ENCODE data around the gene RBM10. TPM values are rescaled to one million over a fixed set of nuclear protein-coding genes. Genes with fewer than 3 reads are reported as not detected.

Gene RBM10
- total RNA-seq, 1 donor from 2014 or later: 87.7 TPM

DNA sequence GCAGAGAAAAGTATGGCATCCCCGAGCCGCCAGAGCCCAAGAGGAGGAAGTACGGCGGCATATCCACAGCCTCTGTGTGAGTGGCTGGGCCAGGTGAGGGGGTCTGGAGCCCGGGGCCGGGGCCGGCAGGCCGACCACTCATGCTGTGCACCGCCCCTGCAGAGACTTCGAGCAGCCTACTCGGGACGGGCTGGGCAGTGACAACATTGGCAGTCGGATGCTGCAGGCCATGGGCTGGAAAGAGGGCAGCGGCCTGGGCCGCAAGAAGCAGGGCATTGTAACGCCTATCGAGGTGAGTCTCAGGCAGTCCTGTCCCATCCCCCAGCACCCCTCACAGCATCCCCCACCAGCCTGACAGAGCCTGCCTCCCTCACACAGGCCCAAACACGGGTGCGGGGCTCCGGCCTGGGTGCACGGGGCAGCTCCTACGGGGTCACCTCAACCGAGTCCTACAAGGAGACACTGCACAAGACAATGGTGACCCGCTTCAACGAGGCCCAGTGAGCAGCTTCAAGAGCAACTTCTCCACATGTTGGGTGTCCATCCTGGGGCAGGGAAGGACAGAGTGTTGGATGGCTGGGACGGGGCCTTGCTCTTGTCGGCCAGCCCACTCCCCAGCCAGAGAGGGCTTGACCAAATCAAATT, 41.2 kb downstream of the RBM10 start:
- Mint-ChIP-seq H3K4me3 (no peak overlapping the region), H3K9me3 (peaks cover 3% of the 10 kb centered on the region), H3K4me1 (peaks cover 10% of the 10 kb centered on the region), H3K27ac (ENCODE audit: unreplicated experiment) (no peak overlapping the region), H3K27me3 (ENCODE audit: low read depth) (peaks cover 8% of the 10 kb centered on the region), H3K36me3 (ENCODE audit: low read depth) (peaks cover 6% of the 10 kb centered on the region)
- TF ChIP-seq, protein P1, sequence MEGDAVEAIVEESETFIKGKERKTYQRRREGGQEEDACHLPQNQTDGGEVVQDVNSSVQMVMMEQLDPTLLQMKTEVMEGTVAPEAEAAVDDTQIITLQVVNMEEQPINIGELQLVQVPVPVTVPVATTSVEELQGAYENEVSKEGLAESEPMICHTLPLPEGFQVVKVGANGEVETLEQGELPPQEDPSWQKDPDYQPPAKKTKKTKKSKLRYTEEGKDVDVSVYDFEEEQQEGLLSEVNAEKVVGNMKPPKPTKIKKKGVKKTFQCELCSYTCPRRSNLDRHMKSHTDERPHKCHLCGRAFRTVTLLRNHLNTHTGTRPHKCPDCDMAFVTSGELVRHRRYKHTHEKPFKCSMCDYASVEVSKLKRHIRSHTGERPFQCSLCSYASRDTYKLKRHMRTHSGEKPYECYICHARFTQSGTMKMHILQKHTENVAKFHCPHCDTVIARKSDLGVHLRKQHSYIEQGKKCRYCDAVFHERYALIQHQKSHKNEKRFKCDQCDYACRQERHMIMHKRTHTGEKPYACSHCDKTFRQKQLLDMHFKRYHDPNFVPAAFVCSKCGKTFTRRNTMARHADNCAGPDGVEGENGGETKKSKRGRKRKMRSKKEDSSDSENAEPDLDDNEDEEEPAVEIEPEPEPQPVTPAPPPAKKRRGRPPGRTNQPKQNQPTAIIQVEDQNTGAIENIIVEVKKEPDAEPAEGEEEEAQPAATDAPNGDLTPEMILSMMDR (conservative IDR thresholded peaks at IDR 0.05): no peak
- DNase-seq (ENCODE audit: low read depth, low spot score): no peak

DNA sequence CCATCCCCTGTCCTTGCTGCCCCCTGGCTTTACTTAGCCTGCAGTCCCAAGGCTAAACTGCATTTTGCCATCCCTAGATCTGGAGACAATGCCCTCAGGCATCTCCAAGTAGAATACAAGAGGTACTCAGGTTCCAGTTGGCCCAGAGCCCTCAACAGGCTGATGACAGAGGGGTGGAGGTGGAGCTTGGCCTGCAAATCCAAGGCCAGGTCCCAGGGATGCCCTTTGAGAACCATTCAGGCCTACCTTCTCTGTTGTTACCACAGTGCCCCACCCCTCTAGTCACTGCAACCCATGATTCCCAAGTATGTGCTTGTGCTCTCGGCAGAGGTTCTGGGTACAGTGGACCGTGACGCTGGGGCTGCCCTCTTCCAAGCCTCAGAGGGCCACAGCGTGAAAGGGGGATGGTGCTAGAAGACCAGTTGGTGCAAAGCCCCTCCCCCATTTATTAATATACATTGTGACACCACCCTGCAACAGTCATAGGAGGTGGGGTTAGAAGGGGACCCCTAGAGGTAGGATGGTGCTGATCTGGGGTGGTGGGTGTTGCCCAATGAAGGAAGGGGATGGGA, 42.2 kb downstream of the RBM10 start:
- H3K27ac Mint-ChIP-seq (ENCODE audit: unreplicated experiment): no peak overlapping the region

DNA sequence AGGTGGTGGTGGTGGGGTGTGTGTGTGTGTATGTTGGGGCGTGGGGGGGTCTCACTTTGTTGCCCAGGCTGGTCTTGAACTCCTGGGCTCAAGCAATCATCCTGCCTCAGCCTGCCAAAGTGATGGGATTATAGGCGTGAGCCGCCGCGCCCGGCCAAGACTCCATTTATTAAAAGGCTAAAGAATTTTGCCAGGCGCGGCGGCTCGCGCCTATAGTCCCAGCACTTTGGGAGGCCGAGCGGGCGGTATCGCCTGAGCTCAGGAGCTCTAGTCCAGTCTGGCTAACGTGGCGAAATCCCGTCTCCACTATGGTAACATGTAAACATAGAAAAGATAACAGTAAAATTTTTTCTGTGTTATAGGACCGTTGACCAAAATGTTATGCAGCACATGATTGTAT, 44.9 kb downstream of the RBM10 start:
- Mint-ChIP-seq H3K4me3 (peak overlapping the region; percentile 92), H3K4me1 (peaks cover 40% of the 10 kb centered on the region), H3K9me3 (peaks cover 3% of the 10 kb centered on the region), H3K36me3 (ENCODE audit: low read depth) (peaks cover 7% of the 10 kb centered on the region), H3K27me3 (ENCODE audit: low read depth) (peaks cover 9% of the 10 kb centered on the region), H3K27ac (ENCODE audit: unreplicated experiment) (no peak overlapping the region)
- TF ChIP-seq, protein P1 (conservative IDR thresholded peaks at IDR 0.05): no peak
- DNase-seq (ENCODE audit: low read depth, low spot score): no peak

More for the DNA sequence above, 42.2 kb downstream of the RBM10 start:
- H3K9me3 Mint-ChIP-seq: peaks cover 3% of the 10 kb centered on the region
- TF ChIP-seq, protein P1 (conservative IDR thresholded peaks at IDR 0.05): no peak
- peaks cover 6% of the 10 kb centered on the region for H3K36me3 Mint-ChIP-seq (ENCODE audit: low read depth)
- peaks cover 18% of the 10 kb centered on the region for H3K4me1 Mint-ChIP-seq
- peaks cover 9% of the 10 kb centered on the region for H3K27me3 Mint-ChIP-seq (ENCODE audit: low read depth)
- H3K4me3 Mint-ChIP-seq: no peak overlapping the region
- no peak for DNase-seq (ENCODE audit: low read depth, low spot score)

DNA sequence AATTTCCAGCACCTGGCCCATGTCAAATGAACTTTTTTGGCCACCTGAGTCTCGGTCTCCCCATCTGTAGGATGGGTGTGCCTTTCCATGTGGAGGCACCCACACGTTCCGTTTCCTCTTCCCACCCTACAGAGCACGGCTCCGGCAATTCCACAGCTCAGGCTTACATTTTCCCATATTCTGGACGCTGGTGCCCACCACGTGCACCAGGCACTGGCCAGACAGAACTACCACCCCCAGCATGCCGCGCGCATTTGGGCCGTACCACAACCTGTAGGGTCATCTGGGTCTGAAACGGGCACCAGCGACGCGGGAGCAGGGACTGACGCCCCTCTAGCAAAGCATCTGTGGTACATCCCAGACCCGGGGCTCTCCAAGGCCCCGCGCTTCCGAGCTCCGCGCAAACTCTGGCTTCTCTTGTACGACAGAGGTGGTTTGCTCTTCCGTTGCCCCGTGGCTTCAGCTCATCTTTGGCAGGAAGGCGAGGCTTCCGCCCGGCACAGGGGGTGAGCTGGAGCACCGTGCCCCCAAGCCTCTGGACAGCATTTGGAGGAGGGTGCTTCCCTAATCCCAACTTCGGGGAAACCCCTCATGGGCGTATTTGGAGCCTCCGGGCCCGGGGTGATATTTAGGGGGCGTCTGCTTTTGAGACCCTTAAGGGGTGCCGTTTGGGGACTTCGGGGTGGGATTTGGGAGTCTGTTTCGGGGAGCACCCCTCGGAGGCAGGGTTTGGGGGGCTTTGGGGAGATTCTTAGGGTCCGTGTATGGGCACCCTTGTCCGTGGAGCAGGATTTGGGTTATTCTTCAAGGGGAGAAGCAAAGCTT, 45.6 kb downstream of the RBM10 start:
- peaks cover 8% of the 10 kb centered on the region for H3K36me3 Mint-ChIP-seq (ENCODE audit: low read depth)
- peaks cover 47% of the 10 kb centered on the region for H3K4me1 Mint-ChIP-seq
- H3K9me3 Mint-ChIP-seq: peaks cover 3% of the 10 kb centered on the region
- peak overlapping the region; percentile 92 for H3K4me3 Mint-ChIP-seq
- TF ChIP-seq, protein P1 (conservative IDR thresholded peaks at IDR 0.05): no peak
- H3K27ac Mint-ChIP-seq (ENCODE audit: unreplicated experiment): peak overlapping the region; percentile 93
- H3K27me3 Mint-ChIP-seq (ENCODE audit: low read depth): peaks cover 9% of the 10 kb centered on the region
- peak; percentile 76 for DNase-seq (ENCODE audit: low read depth, low spot score)

DNA sequence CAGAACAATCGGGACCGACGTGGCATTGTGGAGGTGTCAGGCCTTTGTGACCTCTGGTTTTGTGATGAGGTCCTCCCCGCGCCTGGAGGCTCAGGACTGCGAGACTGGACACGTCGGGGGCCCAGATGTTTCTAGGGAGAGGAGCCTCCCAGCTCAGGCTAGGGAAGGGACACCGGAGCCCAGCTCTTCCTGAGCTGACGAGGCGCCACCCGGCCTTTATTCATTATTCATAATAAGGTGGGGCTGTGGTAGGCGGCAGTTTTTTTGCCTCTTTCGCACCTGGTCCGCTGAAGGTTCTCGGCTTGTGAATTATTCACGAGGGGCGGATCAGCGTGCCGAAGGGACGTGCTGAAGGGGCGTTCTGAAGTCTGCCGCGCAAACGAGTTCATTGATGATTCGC, 46.3 kb downstream of the RBM10 start:
- peak overlapping the region; percentile 92 for H3K4me3 Mint-ChIP-seq
- TF ChIP-seq, protein P1 (conservative IDR thresholded peaks at IDR 0.05): no peak
- H3K27me3 Mint-ChIP-seq (ENCODE audit: low read depth): peaks cover 9% of the 10 kb centered on the region
- DNase-seq (ENCODE audit: low read depth, low spot score): peak; percentile 17
- H3K36me3 Mint-ChIP-seq (ENCODE audit: low read depth): peaks cover 14% of the 10 kb centered on the region
- peaks cover 54% of the 10 kb centered on the region for H3K4me1 Mint-ChIP-seq
- no peak overlapping the region for H3K27ac Mint-ChIP-seq (ENCODE audit: unreplicated experiment)
- H3K9me3 Mint-ChIP-seq: peaks cover 3% of the 10 kb centered on the region
